ENCODE measurements around the gene FAM110C.
A peak's percentile ranks its signal among the peaks of the same experiment; 100 is the strongest.
"Not testable (repeated sequence)": the region's sequence is repeated elsewhere in the genome, so short reads cannot be mapped to it uniquely, and the experiment has no call there.

Gene FAM110C

GRCh38 chr2:68637-69036, 22.3 kb upstream of the FAM110C start:
- H3K9me3 ChIP-seq (ENCODE audit: control insufficient read depth in 2 of 2, low read length in 2 of 2); H3K27me3 ChIP-seq (ENCODE audit: control insufficient read depth in 2 of 2, insufficient read depth in 2 of 2, low read length in 2 of 2); H3K9ac ChIP-seq (ENCODE audit: low read depth in 1 of 2, low read length in 2 of 2); H3K4me3 ChIP-seq (ENCODE audit: low read length in 2 of 2); H3K36me3 ChIP-seq (ENCODE audit: control insufficient read depth in 2 of 2, insufficient read depth in 2 of 2, low read length in 2 of 2): not testable (repeated sequence)
- peaks cover 3 to 18% of the 10 kb centered on the region in 2 donors for H3K4me1 ChIP-seq (ENCODE audit: control insufficient read depth in 2 of 2, insufficient read depth in 2 of 2, low read length in 2 of 2)
- peak overlapping the region; percentile 7 to 89 for H3K27ac ChIP-seq (ENCODE audit: low read depth in 2 of 2, low read length in 2 of 2)

- H3K27me3 ChIP-seq (ENCODE audit: control insufficient read depth in 2 of 2, insufficient read depth in 2 of 2, low read length in 2 of 2): no peaks in the 10 kb centered on the region
- H3K9ac ChIP-seq (ENCODE audit: low read depth in 1 of 2, low read length in 2 of 2): no peak overlapping the region
- no peak overlapping the region for H3K27ac ChIP-seq (ENCODE audit: low read depth in 2 of 2, low read length in 2 of 2)
- H3K9me3 ChIP-seq (ENCODE audit: control insufficient read depth in 2 of 2, low read length in 2 of 2): no peaks in the 10 kb centered on the region
- H3K4me3 ChIP-seq (ENCODE audit: low read length in 2 of 2): no peak overlapping the region
- H3K36me3 ChIP-seq (ENCODE audit: control insufficient read depth in 2 of 2, insufficient read depth in 2 of 2, low read length in 2 of 2): no peaks in the 10 kb centered on the region
- H3K4me1 ChIP-seq (ENCODE audit: control insufficient read depth in 2 of 2, insufficient read depth in 2 of 2, low read length in 2 of 2): peaks cover 3 to 18% of the 10 kb centered on the region in 2 donors
Measured at GRCh38 chr2:66853-67252, 20.5 kb upstream of the FAM110C start.

GRCh38 chr2:65121-65520, 18.8 kb upstream of the FAM110C start:
- peaks cover 0 to 2% of the 10 kb centered on the region in 2 donors for H3K27me3 ChIP-seq (ENCODE audit: control insufficient read depth in 2 of 2, insufficient read depth in 2 of 2, low read length in 2 of 2)
- no peak overlapping the region for H3K9ac ChIP-seq (ENCODE audit: low read depth in 1 of 2, low read length in 2 of 2)
- peaks cover 0 to 12% of the 10 kb centered on the region in 2 donors for H3K4me1 ChIP-seq (ENCODE audit: control insufficient read depth in 2 of 2, insufficient read depth in 2 of 2, low read length in 2 of 2)
- no peak overlapping the region for H3K4me3 ChIP-seq (ENCODE audit: low read length in 2 of 2)
- H3K36me3 ChIP-seq (ENCODE audit: control insufficient read depth in 2 of 2, insufficient read depth in 2 of 2, low read length in 2 of 2): no peaks in the 10 kb centered on the region
- H3K9me3 ChIP-seq (ENCODE audit: control insufficient read depth in 2 of 2, low read length in 2 of 2): no peaks in the 10 kb centered on the region
- no peak overlapping the region for H3K27ac ChIP-seq (ENCODE audit: low read depth in 2 of 2, low read length in 2 of 2)

DNA sequence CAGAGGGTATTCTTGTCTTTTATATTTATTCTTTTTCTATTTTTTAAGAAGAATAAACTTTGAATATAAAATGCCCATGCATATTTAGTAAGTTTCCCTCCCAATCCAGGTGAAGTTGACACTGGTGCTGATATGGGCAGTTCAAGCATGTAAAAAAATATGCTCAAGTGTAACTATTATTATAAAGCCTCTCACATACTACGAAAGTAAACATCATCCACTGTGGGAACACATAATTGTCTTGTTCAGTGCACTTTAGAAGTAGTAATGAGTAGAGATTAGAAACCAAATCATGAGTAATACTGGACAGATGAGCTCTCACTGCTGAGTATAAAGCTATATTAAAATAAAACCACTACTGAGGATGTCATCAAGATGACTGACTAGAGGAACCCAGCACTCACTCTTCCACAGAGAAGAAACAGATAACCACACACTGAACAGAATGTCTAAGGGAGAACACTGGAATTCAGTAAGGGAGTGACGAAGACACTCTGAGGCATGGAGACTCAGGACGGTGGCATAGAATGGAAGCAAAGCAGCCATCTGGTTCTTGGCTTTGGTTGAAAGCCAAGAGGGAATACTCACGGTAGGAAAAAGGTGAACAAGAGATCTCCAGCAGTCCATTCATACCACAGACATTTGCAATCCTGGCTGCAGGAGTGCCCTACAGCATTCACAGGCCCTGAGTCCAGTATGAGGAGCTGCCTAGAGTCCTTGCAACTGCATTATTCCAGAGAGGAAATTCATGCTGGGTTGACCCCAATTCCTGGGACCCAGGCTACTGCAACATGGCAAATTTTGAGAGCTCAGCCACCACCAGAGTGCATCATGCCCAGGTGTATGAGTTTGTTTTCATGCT, 9.5 kb upstream of the FAM110C start:
- Histone ChIP-seq H3K36me3 (ENCODE audit: control insufficient read depth in 2 of 2, insufficient read depth in 2 of 2, low read length in 2 of 2) (no peaks in the 10 kb centered on the region), H3K27me3 (ENCODE audit: control insufficient read depth in 2 of 2, insufficient read depth in 2 of 2, low read length in 2 of 2) (peaks cover 0 to 2% of the 10 kb centered on the region in 2 donors)

GRCh38 chr2:51613-52012, 5.3 kb upstream of the FAM110C start:
- Histone ChIP-seq H3K36me3 (ENCODE audit: control insufficient read depth in 2 of 2, insufficient read depth in 2 of 2, low read length in 2 of 2) (no peaks in the 10 kb centered on the region), H3K9me3 (ENCODE audit: control insufficient read depth in 2 of 2, low read length in 2 of 2) (peaks cover 0 to 1% of the 10 kb centered on the region in 2 donors), H3K27me3 (ENCODE audit: control insufficient read depth in 2 of 2, insufficient read depth in 2 of 2, low read length in 2 of 2) (no peaks in the 10 kb centered on the region), H3K4me1 (ENCODE audit: control insufficient read depth in 2 of 2, insufficient read depth in 2 of 2, low read length in 2 of 2) (peaks cover 5 to 13% of the 10 kb centered on the region in 2 donors), H3K4me3 (ENCODE audit: low read length in 2 of 2) (no peak overlapping the region), H3K9ac (ENCODE audit: low read depth in 1 of 2, low read length in 2 of 2) (no peak overlapping the region), H3K27ac (ENCODE audit: low read depth in 2 of 2, low read length in 2 of 2) (no peak overlapping the region)

More for the DNA sequence above, 9.5 kb upstream of the FAM110C start:
- Histone ChIP-seq H3K4me3 (ENCODE audit: low read length in 2 of 2) (no peak overlapping the region), H3K9me3 (ENCODE audit: control insufficient read depth in 2 of 2, low read length in 2 of 2) (peaks cover 0 to 5% of the 10 kb centered on the region in 2 donors), H3K4me1 (ENCODE audit: control insufficient read depth in 2 of 2, insufficient read depth in 2 of 2, low read length in 2 of 2) (no peaks in the 10 kb centered on the region), H3K9ac (ENCODE audit: low read depth in 1 of 2, low read length in 2 of 2) (no peak overlapping the region), H3K27ac (ENCODE audit: low read depth in 2 of 2, low read length in 2 of 2) (no peak overlapping the region)

DNA sequence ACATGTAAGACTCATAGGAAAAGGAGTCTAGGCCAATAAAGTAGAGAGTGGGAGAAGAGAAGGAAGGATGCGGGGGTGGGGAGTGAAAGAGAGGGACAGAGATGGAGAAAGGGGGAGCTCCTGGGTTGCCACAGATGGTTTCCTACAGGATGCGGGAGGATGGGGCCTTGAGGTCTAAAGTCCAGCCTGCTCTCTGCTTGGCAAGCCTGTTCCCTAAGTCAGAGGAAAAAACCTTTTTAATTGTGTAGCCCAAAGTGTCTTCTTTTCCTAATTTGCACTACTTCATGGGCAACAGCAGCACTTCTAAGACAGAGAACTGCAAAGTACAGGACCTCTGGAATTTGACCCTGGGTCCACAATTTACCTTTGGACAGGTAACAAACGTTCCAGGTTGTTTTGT, 1.4 kb upstream of the FAM110C start:
- Histone ChIP-seq H3K36me3 (ENCODE audit: control insufficient read depth in 2 of 2, insufficient read depth in 2 of 2, low read length in 2 of 2) (no peaks in the 10 kb centered on the region), H3K9ac (ENCODE audit: low read depth in 1 of 2, low read length in 2 of 2) (no peak overlapping the region), H3K4me3 (ENCODE audit: low read length in 2 of 2) (peak overlapping the region; percentile 74 to 93), H3K27ac (ENCODE audit: low read depth in 2 of 2, low read length in 2 of 2) (peak overlapping the region in 1 of 2 donors; percentile 98), H3K9me3 (ENCODE audit: control insufficient read depth in 2 of 2, low read length in 2 of 2) (no peaks in the 10 kb centered on the region), H3K27me3 (ENCODE audit: control insufficient read depth in 2 of 2, insufficient read depth in 2 of 2, low read length in 2 of 2) (peaks cover 0 to 4% of the 10 kb centered on the region in 2 donors), H3K4me1 (ENCODE audit: control insufficient read depth in 2 of 2, insufficient read depth in 2 of 2, low read length in 2 of 2) (peaks cover 14 to 26% of the 10 kb centered on the region in 2 donors)

GRCh38 chr2:47346-47725, 1.0 kb upstream of the FAM110C start:
- Histone ChIP-seq H3K4me1 (ENCODE audit: control insufficient read depth in 2 of 2, insufficient read depth in 2 of 2, low read length in 2 of 2) (peaks cover 15 to 28% of the 10 kb centered on the region in 2 donors), H3K27me3 (ENCODE audit: control insufficient read depth in 2 of 2, insufficient read depth in 2 of 2, low read length in 2 of 2) (peaks cover 0 to 4% of the 10 kb centered on the region in 2 donors), H3K4me3 (ENCODE audit: low read length in 2 of 2) (peak overlapping the region; percentile 74 to 93), H3K27ac (ENCODE audit: low read depth in 2 of 2, low read length in 2 of 2) (peak overlapping the region; percentile 93 to 98), H3K36me3 (ENCODE audit: control insufficient read depth in 2 of 2, insufficient read depth in 2 of 2, low read length in 2 of 2) (no peaks in the 10 kb centered on the region), H3K9ac (ENCODE audit: low read depth in 1 of 2, low read length in 2 of 2) (peak overlapping the region; percentile 60 to 86), H3K9me3 (ENCODE audit: control insufficient read depth in 2 of 2, low read length in 2 of 2) (no peaks in the 10 kb centered on the region)

DNA sequence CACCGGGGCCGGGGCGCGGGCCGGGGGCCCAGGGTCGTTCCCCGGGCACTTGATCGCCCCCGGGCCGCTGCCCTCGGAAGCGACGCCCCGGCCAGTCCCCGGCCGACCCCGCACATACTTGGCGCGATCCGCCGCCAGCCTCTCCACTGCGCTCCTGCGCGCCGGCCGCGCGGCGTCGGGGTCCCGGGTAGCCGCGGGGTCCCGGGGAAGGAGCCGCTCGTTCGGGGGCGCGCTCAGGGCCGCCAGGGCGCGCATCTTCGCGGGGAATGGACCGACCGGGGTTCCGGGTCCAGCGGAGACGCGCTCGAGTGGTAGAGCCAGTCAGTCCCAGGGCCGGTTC, 204 bp downstream of the FAM110C start:
- H3K27ac ChIP-seq (ENCODE audit: low read depth in 2 of 2, low read length in 2 of 2): peak overlapping the region; percentile 93 to 98
- H3K4me3 ChIP-seq (ENCODE audit: low read length in 2 of 2): peak overlapping the region; percentile 75 to 93
- H3K36me3 ChIP-seq (ENCODE audit: control insufficient read depth in 2 of 2, insufficient read depth in 2 of 2, low read length in 2 of 2): peaks cover 0 to 2% of the 10 kb centered on the region in 2 donors
- H3K9me3 ChIP-seq (ENCODE audit: control insufficient read depth in 2 of 2, low read length in 2 of 2): no peaks in the 10 kb centered on the region
- H3K4me1 ChIP-seq (ENCODE audit: control insufficient read depth in 2 of 2, insufficient read depth in 2 of 2, low read length in 2 of 2): peaks cover 16 to 35% of the 10 kb centered on the region in 2 donors
- H3K9ac ChIP-seq (ENCODE audit: low read depth in 1 of 2, low read length in 2 of 2): peak overlapping the region; percentile 60 to 94
- peaks cover 0 to 4% of the 10 kb centered on the region in 2 donors for H3K27me3 ChIP-seq (ENCODE audit: control insufficient read depth in 2 of 2, insufficient read depth in 2 of 2, low read length in 2 of 2)

DNA sequence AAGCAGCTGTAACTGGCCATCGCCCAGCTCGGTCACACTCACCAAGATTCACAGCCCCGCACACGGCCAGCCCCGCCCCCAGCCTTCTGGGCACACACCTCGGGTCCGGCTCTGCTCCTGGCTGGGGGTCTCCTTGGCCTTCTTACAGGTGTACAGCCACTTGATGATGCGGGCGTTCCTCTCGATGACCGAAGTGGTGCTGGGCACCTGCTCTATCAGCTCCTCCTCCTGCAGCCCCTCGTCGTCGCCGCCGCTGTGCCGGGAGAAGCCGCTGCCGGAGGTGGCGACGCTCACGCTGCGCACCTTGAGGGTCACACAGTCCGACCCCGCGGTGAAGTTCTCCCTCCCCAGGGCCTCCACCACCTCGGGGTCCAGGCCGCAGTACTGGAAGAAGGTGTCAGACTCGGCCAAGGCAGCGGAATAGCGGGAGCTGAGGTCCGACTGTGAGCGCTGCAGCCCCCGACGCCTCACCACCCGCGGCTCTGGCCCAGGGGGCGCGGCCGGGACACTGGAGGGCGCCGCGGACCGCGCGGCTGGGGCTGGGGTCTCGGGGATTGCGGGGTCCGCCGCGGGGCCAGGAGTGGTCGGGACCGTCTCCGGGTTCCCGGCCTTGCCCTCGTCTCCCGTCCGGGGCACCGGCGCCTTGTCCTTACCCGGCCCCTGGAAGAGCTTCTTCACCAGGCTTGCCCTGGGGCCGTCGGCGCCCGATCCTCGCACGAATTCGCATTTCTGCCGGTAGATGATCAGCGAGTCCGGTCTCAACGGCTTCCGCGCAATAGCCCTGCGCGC, 769 bp downstream of the FAM110C start:
- Histone ChIP-seq H3K4me1 (ENCODE audit: control insufficient read depth in 2 of 2, insufficient read depth in 2 of 2, low read length in 2 of 2) (peaks cover 16 to 39% of the 10 kb centered on the region in 2 donors), H3K27me3 (ENCODE audit: control insufficient read depth in 2 of 2, insufficient read depth in 2 of 2, low read length in 2 of 2) (peaks cover 0 to 4% of the 10 kb centered on the region in 2 donors), H3K9me3 (ENCODE audit: control insufficient read depth in 2 of 2, low read length in 2 of 2) (no peaks in the 10 kb centered on the region), H3K27ac (ENCODE audit: low read depth in 2 of 2, low read length in 2 of 2) (peak overlapping the region; percentile 93 to 98), H3K4me3 (ENCODE audit: low read length in 2 of 2) (peak overlapping the region; percentile 75 to 93), H3K36me3 (ENCODE audit: control insufficient read depth in 2 of 2, insufficient read depth in 2 of 2, low read length in 2 of 2) (peaks cover 5% of the 10 kb centered on the region in 2 donors), H3K9ac (ENCODE audit: low read depth in 1 of 2, low read length in 2 of 2) (peak overlapping the region; percentile 68 to 94)

Data from mucosa of rectum (tissue), 2 donors.